CD4-positive, alpha-beta memory T cell (primary cell): ENCODE data around the gene PPM1H. TPM values are rescaled to one million over a fixed set of nuclear protein-coding genes. Genes with fewer than 3 reads are reported as not detected.

Source experiments
- CTCF ChIA-PET: fragments of 350-600 bp; sonication (Branson Sonifier 250); formaldehyde crosslinking; loops from one replicate; lab custom pipeline; 2021; ENCODE audit warnings: inconsistent platforms; ENCODE audit not compliant: partially characterized antibody; lab: Charles Lee
- POLR2A ChIA-PET: fragments of 350-600 bp; sonication (Branson Sonifier 250); formaldehyde crosslinking; loops from one replicate; lab custom pipeline; 2021; ENCODE audit not compliant: partially characterized antibody; lab: Charles Lee
- DNase-seq, 5 donors: peaks; one replicate each; pipeline versions ENCODE4 v3.0.0 to v3.0.0-alpha.2; 2020 to 2022; ENCODE audit warnings: mixed read lengths in 1 of 5
- H3K27ac ChIP-seq: one replicate; pipeline ENCODE4 v1.7.0; 2013; ENCODE audit warnings: low read depth, low read length
- H3K27me3 ChIP-seq: 2 replicates; pipeline ENCODE4 v1.7.0; 2013; ENCODE audit warnings: mild to moderate bottlenecking, low read length, moderate library complexity; ENCODE audit not compliant: insufficient read depth
- H3K36me3 ChIP-seq: 2 replicates; pipeline ENCODE4 v1.7.0; 2013; ENCODE audit warnings: mild to moderate bottlenecking, low read length, moderate library complexity; ENCODE audit not compliant: insufficient read depth
- H3K4me1 ChIP-seq: 2 replicates; pipeline ENCODE4 v1.7.0; 2013; ENCODE audit warnings: mild to moderate bottlenecking, low read length, moderate library complexity; ENCODE audit not compliant: insufficient read depth
- H3K4me3 ChIP-seq, 2 donors: one replicate each; pipeline ENCODE4 v1.7.0; 2013; ENCODE audit warnings: low read length in 2 of 2, mild to moderate bottlenecking in 1 of 2
- H3K9me3 ChIP-seq, 2 donors: one replicate each; pipeline ENCODE4 v1.7.0; 2013; ENCODE audit warnings: low read length in 2 of 2, control low read depth in 1 of 2; ENCODE audit not compliant: control insufficient read depth in 1 of 2
- H3K27ac Mint-ChIP-seq, 7 donors: one replicate each; pipeline ENCODE4 v1.8.0; 2020 to 2021; ENCODE audit warnings: mixed read lengths in 7 of 7, mild to moderate bottlenecking in 6 of 7, inconsistent platforms in 3 of 7, moderate library complexity in 3 of 7
- H3K27me3 Mint-ChIP-seq, 2 donors: one replicate each; pipeline ENCODE4 v1.8.0; 2020 to 2021; ENCODE audit warnings: mixed read lengths in 2 of 2
- H3K36me3 Mint-ChIP-seq, 2 donors: one replicate each; pipeline ENCODE4 v1.8.0; 2020 to 2021; ENCODE audit warnings: mixed read lengths in 2 of 2, inconsistent platforms in 1 of 2, mild to moderate bottlenecking in 1 of 2
- H3K4me1 Mint-ChIP-seq, 4 donors: one replicate each; pipeline ENCODE4 v1.8.0; 2020 to 2021; ENCODE audit warnings: mixed read lengths in 4 of 4, mild to moderate bottlenecking in 1 of 4
- H3K4me3 Mint-ChIP-seq, 8 donors: one replicate each; pipeline ENCODE4 v1.8.0; 2020 to 2021; ENCODE audit warnings: mixed read lengths in 8 of 8, mild to moderate bottlenecking in 7 of 8, moderate library complexity in 6 of 8, inconsistent platforms in 3 of 8
- H3K9me3 Mint-ChIP-seq, 8 donors: one replicate each; pipeline ENCODE4 v1.8.0; 2020 to 2021; ENCODE audit warnings: mixed read lengths in 8 of 8, mild to moderate bottlenecking in 5 of 8, inconsistent platforms in 3 of 8, moderate library complexity in 1 of 8
- intact Hi-C: fragments of 100-400 bp; cut with micrococcal nuclease; formaldehyde crosslinking; loops from one replicate; pipeline ENCODE4 v1.15.1; 2023
- polyA plus RNA-seq, 2 donors: library from polyadenylated mRNA; unstranded; fragments of 300-500 nt; fragmentation: Illumina TruSeq; gene quantifications; one replicate each; pipeline ENCODE4 v1.2.3, GENCODE V29; 2021
- total RNA-seq, 2 experiments: library from RNA; stranded (reverse); gene quantifications; one replicate each; pipeline ENCODE4 v1.2.3, GENCODE V29; 2021

PPM1H gene
- total and polyA plus RNA-seq, 4 experiments from 2014 or later: 0.06 to 0.14 TPM; not detected in 2

DNA sequence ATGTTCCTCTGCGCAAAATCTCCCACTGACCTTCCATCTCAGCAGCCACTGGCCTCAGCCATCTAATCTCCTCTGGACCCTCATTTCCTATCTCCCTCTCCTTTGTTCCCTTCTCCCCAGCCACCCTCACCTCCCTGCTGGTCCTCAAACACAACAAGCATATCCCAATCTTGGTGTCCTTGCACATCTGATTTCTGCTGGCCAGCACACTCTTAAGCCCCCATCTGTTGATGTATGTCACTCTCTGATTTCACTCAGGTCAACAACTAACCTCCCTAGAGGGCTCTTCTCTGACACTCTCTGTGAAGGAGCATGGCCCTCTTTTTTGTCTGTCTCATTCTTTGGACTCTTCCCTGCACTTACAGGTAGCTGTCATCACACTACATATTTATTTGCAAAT, 25.6 kb downstream of the PPM1H start:
- H3K27me3 ChIP-seq: no peaks in the 10 kb centered on the region
- Mint-ChIP-seq H3K27me3 (peaks cover 4 to 6% of the 10 kb centered on the region in 2 donors), H3K36me3 (no peaks in the 10 kb centered on the region), H3K4me3 (no peak overlapping the region), H3K9me3 (peaks cover 0 to 2% (median 0%) of the 10 kb centered on the region in 8 donors), H3K27ac (no peak overlapping the region), H3K4me1 (no peaks in the 10 kb centered on the region)
- no peaks in the 10 kb centered on the region for H3K4me1 ChIP-seq
- CTCF ChIA-PET: no interaction called here
- no peak overlapping the region for H3K4me3 ChIP-seq
- intact Hi-C loops: no loop called here
- POLR2A ChIA-PET: no interaction called here
- no peaks in the 10 kb centered on the region for H3K9me3 ChIP-seq
- no peak for DNase-seq
- no peak overlapping the region for H3K27ac ChIP-seq
- no peaks in the 10 kb centered on the region for H3K36me3 ChIP-seq

DNA sequence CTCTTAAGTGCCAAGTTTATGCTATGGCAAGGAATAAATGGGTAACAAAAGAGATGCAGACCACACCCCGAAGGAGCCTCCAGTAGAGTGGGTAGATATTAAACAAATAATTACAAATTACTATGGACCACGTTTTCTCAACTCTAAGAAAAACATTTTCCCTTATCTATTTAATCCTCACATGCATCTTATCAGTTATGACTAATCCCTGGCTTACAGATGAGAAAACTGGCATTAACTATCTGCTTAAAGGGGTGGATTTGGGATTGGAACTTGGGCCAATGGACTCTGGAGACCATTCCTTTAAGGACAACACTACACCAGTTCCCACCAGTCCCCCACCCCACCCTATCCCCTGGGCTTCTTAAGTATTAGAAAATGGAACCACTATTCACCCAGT, 26.3 kb downstream of the PPM1H start:
- H3K4me3 Mint-ChIP-seq: no peak overlapping the region
- H3K27ac Mint-ChIP-seq: no peak overlapping the region
- Histone ChIP-seq H3K27me3 (no peaks in the 10 kb centered on the region), H3K9me3 (no peaks in the 10 kb centered on the region), H3K4me1 (no peaks in the 10 kb centered on the region), H3K36me3 (no peaks in the 10 kb centered on the region), H3K27ac (no peak overlapping the region), H3K4me3 (no peak overlapping the region)
- peaks cover 4 to 6% of the 10 kb centered on the region in 2 donors for H3K27me3 Mint-ChIP-seq
- H3K9me3 Mint-ChIP-seq: peaks cover 0 to 2% (median 0%) of the 10 kb centered on the region in 8 donors
- no peak for DNase-seq
- no peaks in the 10 kb centered on the region for H3K36me3 Mint-ChIP-seq
- ChIA-PET CTCF (no interaction called here), POLR2A (no interaction called here)
- H3K4me1 Mint-ChIP-seq: no peaks in the 10 kb centered on the region
- intact Hi-C loops: no loop called here

DNA sequence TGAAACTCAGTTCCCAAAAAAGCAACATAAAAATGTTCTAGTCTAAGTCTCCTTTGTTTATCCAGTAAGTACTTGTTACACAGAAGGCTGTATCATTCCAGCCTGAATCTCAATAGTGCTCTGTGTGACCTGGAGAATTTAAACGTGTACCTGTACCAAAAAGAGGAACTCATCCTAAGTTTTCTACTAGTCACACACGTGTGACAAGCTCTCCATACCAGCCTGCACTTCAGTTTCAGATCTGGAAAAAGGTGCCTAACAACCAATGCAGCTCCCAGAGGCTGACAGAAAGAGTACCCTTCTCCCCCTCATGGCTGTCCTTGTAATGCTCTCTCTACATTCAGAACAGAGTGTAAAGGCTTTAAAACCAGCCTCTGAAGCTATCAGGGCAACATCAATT, 27.4 kb downstream of the PPM1H start:
- ChIA-PET POLR2A (no interaction called here), CTCF (interaction anchor here (1.4 kb wide), 1 partner anchor 10 kb away, joined by 3 read pairs; no protein-coding TSS in a partner anchor)
- Mint-ChIP-seq H3K4me1 (no peaks in the 10 kb centered on the region), H3K4me3 (no peak overlapping the region), H3K27ac (no peak overlapping the region), H3K36me3 (no peaks in the 10 kb centered on the region), H3K9me3 (peaks cover 0 to 2% (median 0%) of the 10 kb centered on the region in 8 donors), H3K27me3 (peaks cover 4 to 6% of the 10 kb centered on the region in 2 donors)
- H3K27ac ChIP-seq: no peak overlapping the region
- no peaks in the 10 kb centered on the region for H3K36me3 ChIP-seq
- no peaks in the 10 kb centered on the region for H3K4me1 ChIP-seq
- no peaks in the 10 kb centered on the region for H3K9me3 ChIP-seq
- DNase-seq: no peak
- no peaks in the 10 kb centered on the region for H3K27me3 ChIP-seq
- intact Hi-C loops: no loop called here
- H3K4me3 ChIP-seq: no peak overlapping the region

GRCh38 chr12:62907078-62907477, 27.9 kb downstream of the PPM1H start:
- H3K4me1 Mint-ChIP-seq: no peaks in the 10 kb centered on the region
- H3K4me1 ChIP-seq: no peaks in the 10 kb centered on the region
- peaks cover 2 to 5% of the 10 kb centered on the region in 2 donors for H3K27me3 Mint-ChIP-seq
- H3K9me3 ChIP-seq: no peaks in the 10 kb centered on the region
- no peak overlapping the region for H3K27ac ChIP-seq
- CTCF ChIA-PET: interaction anchor here (1.4 kb wide), 1 partner anchor 10 kb away, joined by 3 read pairs; no protein-coding TSS in a partner anchor
- intact Hi-C loops: no loop called here
- H3K27ac Mint-ChIP-seq: no peak overlapping the region
- H3K27me3 ChIP-seq: no peaks in the 10 kb centered on the region
- no peak overlapping the region for H3K4me3 ChIP-seq
- H3K36me3 Mint-ChIP-seq: no peaks in the 10 kb centered on the region
- no peaks in the 10 kb centered on the region for H3K36me3 ChIP-seq
- H3K4me3 Mint-ChIP-seq: no peak overlapping the region
- POLR2A ChIA-PET: no interaction called here
- H3K9me3 Mint-ChIP-seq: peaks cover 0 to 2% (median 0%) of the 10 kb centered on the region in 8 donors
- DNase-seq: no peak

DNA sequence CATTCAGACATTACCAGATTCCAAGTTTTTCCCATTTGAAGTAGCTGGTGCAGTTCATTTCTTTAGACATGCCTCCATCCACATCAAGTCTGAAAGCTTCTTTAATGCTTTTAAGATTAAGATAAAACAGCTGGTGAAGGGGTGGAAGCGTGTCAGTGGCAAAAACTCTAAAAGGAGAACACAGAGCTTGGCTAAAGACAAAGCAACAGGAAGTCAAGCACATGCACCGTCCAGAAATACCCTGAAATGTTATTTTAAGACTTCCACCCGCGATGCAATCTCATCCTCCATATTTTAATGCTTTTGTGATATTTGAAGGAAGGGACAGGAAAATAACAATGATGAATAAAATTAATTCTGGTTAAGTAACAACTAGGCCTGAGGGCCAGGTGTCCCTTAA, 31.8 kb downstream of the PPM1H start:
- Mint-ChIP-seq H3K27ac (no peak overlapping the region), H3K36me3 (no peaks in the 10 kb centered on the region), H3K4me3 (no peak overlapping the region), H3K9me3 (peaks cover 0 to 2% (median 0%) of the 10 kb centered on the region in 8 donors), H3K27me3 (peaks cover 1 to 3% of the 10 kb centered on the region in 2 donors), H3K4me1 (no peaks in the 10 kb centered on the region)
- Histone ChIP-seq H3K4me1 (no peaks in the 10 kb centered on the region), H3K4me3 (no peak overlapping the region), H3K27me3 (no peaks in the 10 kb centered on the region), H3K36me3 (no peaks in the 10 kb centered on the region), H3K9me3 (no peaks in the 10 kb centered on the region), H3K27ac (no peak overlapping the region)
- ChIA-PET POLR2A (no interaction called here), CTCF (no interaction called here)
- no peak for DNase-seq
- intact Hi-C loops: no loop called here

- no peak overlapping the region for H3K4me3 Mint-ChIP-seq
- Histone ChIP-seq H3K4me1 (no peaks in the 10 kb centered on the region), H3K4me3 (no peak overlapping the region), H3K27me3 (no peaks in the 10 kb centered on the region), H3K9me3 (no peaks in the 10 kb centered on the region), H3K27ac (no peak overlapping the region), H3K36me3 (no peaks in the 10 kb centered on the region)
- H3K9me3 Mint-ChIP-seq: peaks cover 0 to 7% (median 0%) of the 10 kb centered on the region in 8 donors
- H3K36me3 Mint-ChIP-seq: no peaks in the 10 kb centered on the region
- intact Hi-C loops: no loop called here
- ChIA-PET CTCF (no interaction called here), POLR2A (no interaction called here)
- DNase-seq: no peak
- H3K27ac Mint-ChIP-seq: no peak overlapping the region
- H3K27me3 Mint-ChIP-seq: peaks cover 0 to 3% of the 10 kb centered on the region in 2 donors
- no peaks in the 10 kb centered on the region for H3K4me1 Mint-ChIP-seq
Measured at GRCh38 chr12:62900686-62901272, 34.2 kb downstream of the PPM1H start.

- Mint-ChIP-seq H3K4me1 (no peaks in the 10 kb centered on the region), H3K4me3 (no peak overlapping the region), H3K27ac (no peak overlapping the region), H3K9me3 (peaks cover 0 to 7% (median 0%) of the 10 kb centered on the region in 8 donors), H3K36me3 (no peaks in the 10 kb centered on the region), H3K27me3 (peaks cover 0 to 3% of the 10 kb centered on the region in 2 donors)
- Histone ChIP-seq H3K9me3 (no peaks in the 10 kb centered on the region), H3K27me3 (no peaks in the 10 kb centered on the region), H3K36me3 (no peaks in the 10 kb centered on the region), H3K4me3 (no peak overlapping the region), H3K27ac (no peak overlapping the region), H3K4me1 (no peaks in the 10 kb centered on the region)
- DNase-seq: no peak
- ChIA-PET CTCF (no interaction called here), POLR2A (no interaction called here)
- intact Hi-C loops: no loop called here
Measured at GRCh38 chr12:62899568-62900390, 35.2 kb downstream of the PPM1H start.
